RWPE1 (cell line): Measurements from ENCODE around the gene NUAK1.

Source experiments
- CTCF ChIA-PET: fragments of 350-600 bp; sonication (Branson Sonifier 250); formaldehyde crosslinking; extraction: SDS; loops from one replicate; lab custom pipeline; 2021; lab: Yijun Ruan, JAX
- POLR2A ChIA-PET: fragments of 400-600 bp; formaldehyde crosslinking; extraction: SDS; loops from one replicate; lab custom pipeline; 2020; ENCODE audit warnings: antibody characterized with exemption; ENCODE audit not compliant: low non-redundant PET; lab: Yijun Ruan, JAX
- DNase-seq: peaks from one replicate; pipeline ENCODE4 v3.0.0; 2012; ENCODE audit warnings: low spot score
- H3K27ac ChIP-seq: fragments of 450-650 bp; 2 replicates; pipeline ENCODE4 v1.5.1; 2017
- CTCF ChIP-seq: fragments of 450-650 bp; conservative IDR thresholded peaks from 2 replicates; pipeline ENCODE4 v1.5.1; 2017; ENCODE audit warnings: low read depth, mild to moderate bottlenecking

NUAK1 gene

GRCh38 chr12:106123110-106123509 lies 15.6 kb downstream of the NUAK1 start:
- ChIA-PET POLR2A (no interaction called here), CTCF (no interaction called here)
- TF ChIP-seq CTCF: no peak
- no peak overlapping the region for H3K27ac ChIP-seq
- no peak for DNase-seq

GRCh38 chr12:106122004-106122403 lies 16.8 kb downstream of the NUAK1 start:
- DNase-seq: no peak
- TF ChIP-seq CTCF: no peak
- ChIA-PET CTCF (no interaction called here), POLR2A (no interaction called here)
- no peak overlapping the region for H3K27ac ChIP-seq

- ChIA-PET CTCF (no interaction called here), POLR2A (no interaction called here)
- H3K27ac ChIP-seq: no peak overlapping the region
- no peak for DNase-seq
- no peak for TF ChIP-seq CTCF
Observed at GRCh38 chr12:106120519-106121105, 18.1 kb downstream of the NUAK1 start.

- ChIA-PET POLR2A (no interaction called here), CTCF (interaction anchor here (0.6 kb wide), 1 partner anchor 118 kb away, joined by 4 read pairs; no protein-coding TSS in a partner anchor)
- TF ChIP-seq CTCF: no peak
- no peak overlapping the region for H3K27ac ChIP-seq
- no peak for DNase-seq
Observed at GRCh38 chr12:106119301-106119700, 19.5 kb downstream of the NUAK1 start.

GRCh38 chr12:106118381-106119130 lies 20.2 kb downstream of the NUAK1 start:
- CTCF ChIA-PET: interaction anchor here (0.6 to 1.2 kb wide), 3 partner anchors 8 to 119 kb away, joined by 3 to 4 read pairs (median 4); no protein-coding TSS in a partner anchor
- no peak for DNase-seq
- H3K27ac ChIP-seq: no peak overlapping the region
- no peak for TF ChIP-seq CTCF
- POLR2A ChIA-PET: no interaction called here

- POLR2A ChIA-PET: no interaction called here
- H3K27ac ChIP-seq: peak overlapping the region; percentile 67
- TF ChIP-seq CTCF: no peak
- CTCF ChIA-PET: interaction anchor here (1.0 kb wide), 1 partner anchor 11 kb away, joined by 3 read pairs; no protein-coding TSS in a partner anchor
- no peak for DNase-seq
Observed at GRCh38 chr12:106115440-106115839, 23.3 kb downstream of the NUAK1 start.
